Stimulated activated CD8-positive, alpha-beta memory T cell treated with anti-CD3 and anti-CD28 coated beads, Interleukin-7, amount 100 ng/mL, for 48 hours (primary cell): ENCODE results near the gene HOXC9.

Experiments used
- DNase-seq, 2 donors: peaks; one replicate each; pipeline ENCODE4 v3.0.0-alpha.2; 2020; ENCODE audit warnings: low read depth in 1 of 2; ENCODE audit errors: extremely low read depth in 1 of 2

Gene HOXC9

DNA sequence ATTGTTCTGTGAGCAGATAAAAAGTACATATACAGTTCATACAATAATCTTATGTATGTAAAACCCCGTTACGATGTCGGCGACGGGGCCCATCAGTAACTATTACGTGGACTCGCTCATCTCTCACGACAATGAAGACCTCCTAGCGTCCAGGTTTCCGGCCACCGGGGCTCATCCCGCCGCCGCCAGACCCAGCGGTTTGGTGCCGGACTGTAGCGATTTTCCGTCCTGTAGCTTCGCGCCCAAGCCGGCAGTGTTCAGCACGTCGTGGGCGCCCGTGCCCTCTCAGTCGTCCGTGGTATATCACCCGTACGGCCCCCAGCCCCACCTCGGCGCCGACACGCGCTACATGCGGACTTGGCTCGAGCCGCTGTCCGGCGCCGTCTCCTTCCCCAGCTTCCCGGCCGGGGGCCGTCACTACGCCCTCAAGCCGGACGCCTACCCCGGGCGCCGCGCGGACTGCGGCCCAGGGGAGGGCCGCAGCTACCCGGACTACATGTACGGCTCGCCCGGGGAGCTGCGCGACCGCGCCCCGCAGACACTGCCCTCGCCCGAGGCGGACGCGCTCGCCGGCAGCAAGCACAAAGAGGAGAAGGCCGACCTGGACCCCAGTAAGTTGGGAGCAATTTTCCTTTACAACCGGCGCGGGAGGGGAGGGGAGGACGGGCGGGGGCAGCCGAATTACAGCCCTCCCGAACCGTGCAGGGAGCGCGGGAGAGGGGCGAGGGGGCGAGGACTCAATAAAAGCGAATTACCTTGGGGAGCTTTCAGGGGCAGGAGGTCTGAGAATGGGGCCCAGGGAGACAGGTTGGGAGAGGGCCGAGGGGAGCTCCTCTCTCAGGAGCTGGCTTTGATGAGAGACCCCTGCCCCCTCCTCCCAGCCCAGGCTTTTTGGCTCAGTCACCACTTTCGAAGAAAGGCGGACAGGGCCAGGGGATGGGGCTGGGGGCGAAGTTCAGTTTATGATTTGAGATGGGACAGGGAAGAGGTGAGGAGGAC lies at the start of gene HOXC9:
Gene HOXC9 (plus strand): TSS at position 46 of the 999 bp plus-strand sequence. CDS start 28 bp downstream, at position 74.
- no peak for DNase-seq

DNA sequence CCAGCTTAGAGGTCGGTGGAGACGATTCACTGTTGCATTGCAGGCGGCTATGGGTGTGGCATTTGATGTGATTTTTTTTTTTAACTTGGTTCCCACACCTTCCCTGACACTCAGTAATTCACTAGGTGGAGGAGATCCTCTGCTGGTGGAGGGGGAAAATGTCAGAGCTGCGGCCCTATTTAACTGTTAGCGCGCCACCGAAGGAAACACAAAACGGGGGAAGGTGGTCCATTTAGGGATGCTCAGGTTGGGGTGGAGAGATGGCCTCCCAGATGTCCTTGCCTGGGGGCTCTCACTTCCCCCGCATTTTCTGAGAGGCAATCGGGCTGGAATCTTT lies 49.6 kb upstream of the HOXC9 start:
- DNase-seq, result no peak

DNA sequence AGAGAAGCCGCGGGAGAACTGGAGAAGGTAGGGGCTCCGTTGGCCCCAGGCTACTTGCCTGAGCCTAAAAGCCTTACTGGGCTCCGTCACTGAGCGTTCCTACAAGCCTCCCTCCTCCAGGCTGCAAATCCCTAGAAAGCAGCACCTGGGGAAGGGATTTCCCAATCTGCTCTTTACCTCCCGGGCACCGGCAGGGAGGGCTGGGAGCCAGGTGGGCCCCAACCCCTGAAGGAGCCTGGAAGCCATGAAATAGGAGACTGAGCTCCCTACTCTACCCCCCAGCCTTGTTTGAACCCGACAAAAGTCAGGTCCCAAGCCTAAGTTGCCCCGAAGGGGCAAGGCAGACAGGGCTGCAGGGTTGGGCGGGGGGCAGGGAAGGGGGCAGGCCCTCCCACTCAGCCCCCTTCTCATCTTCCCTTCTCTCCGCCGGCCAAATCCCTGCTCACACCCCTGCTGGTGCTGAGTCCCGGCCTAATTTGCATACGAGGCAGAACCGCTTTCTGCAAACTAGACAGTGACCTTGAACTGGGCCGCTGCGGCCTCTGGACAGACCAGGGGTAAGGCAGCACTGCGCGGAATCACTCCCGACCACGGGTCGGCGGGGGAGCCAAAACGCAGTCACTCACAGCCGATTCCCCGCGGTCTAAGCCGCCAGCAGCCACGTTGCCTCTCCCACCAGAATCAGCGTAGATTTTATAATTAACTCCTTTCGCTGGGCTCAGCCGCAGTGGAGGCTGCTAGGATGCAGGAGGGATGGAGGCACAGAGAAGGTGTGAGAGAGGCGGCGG lies 49.0 kb upstream of the HOXC9 start:
- no peak for DNase-seq

DNA sequence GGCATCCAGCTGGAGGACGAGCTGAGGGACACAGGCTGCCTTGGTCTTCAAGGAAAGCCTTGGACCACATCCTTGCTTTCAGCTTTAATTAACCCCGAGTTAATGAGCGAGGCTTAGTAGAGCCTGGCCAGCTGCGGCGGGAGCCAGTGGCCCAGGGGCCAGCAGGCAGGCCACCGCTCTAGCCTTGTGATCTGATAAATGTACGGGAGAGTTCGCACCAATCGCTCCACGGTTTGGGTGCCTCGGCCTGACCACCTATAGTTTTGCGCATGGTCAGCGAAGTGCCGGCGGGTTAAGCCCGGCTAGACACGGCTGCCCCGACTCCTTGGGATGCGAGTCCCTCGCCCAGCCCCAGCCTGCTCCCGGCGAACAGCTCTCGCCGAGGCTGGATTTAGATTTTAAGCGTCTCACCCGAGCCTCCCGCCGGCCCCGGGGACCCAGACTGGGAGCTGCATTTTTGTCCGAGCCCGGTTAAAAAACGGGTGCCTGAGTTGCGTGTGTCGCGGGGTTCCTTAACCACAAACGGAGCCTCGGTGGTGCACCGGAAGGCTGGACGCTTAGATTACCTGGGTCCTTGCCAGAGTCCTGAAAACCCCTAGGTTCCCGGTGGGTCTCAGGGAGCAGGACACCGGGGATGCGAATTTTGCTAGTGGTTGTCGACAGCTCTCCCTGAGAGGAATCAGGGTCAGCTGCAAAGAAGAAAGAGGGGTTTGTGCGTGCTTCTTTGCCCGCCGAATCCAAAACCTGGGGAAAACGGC lies 48.2 kb upstream of the HOXC9 start:
- DNase-seq, result no peak

DNA sequence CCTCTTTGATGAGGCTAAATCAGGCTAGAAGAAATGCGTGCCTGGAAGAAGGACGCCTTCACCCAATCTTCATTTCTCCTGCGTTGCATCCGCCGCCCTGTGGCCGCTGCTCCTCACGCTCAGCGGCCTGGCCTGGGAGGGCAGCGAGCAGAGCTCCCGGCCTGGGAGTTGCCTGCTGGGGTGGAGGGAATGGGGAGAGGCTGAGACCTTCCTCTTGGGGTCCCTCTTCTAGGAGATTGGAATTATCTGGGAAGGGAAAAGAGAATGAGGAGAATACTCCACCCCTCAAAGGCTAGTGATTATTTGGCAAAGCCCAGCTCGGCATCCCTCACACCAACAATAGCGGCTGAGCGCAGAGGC lies 47.6 kb upstream of the HOXC9 start:
- no peak for DNase-seq

DNA sequence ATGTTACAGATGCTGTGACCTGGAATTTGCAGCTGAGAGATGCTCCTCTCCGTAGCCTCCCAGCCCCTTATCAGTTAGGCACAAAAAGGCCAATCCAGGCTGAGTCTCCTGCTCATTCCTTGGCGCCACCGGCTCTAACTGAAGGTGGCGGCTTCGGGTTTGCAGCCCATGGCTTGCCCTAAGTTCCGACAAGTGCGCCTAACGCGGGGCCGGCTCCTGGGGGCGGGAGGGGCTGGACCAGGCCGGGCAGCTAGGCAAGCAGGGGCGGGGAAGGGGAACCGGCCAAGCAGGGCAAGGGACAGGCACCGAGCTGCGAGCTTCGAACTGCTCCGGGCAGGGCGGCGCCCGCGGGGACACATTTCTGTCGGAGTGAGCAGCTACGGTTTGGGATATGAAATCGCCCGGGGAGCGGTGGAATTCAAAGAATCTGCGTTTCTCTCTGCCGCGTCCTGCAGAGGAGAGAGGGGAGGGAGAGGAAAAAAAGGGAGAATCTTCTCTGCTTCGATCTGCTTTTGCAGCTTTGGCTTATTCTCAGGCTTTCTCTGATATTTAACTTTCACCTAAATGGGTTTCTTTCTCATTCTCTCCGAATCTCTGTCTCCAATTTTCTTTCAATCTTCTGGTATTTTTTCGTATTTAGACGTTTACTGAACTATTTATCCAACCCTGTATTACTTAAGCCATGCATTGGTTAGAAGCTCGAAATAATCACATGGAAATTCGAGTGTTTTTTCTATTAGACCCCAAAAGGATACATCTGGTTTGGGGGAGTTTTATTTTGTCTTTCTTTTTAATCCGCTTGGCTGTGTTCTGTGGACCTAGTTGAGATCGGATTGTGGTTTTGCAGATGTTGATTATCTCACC lies 46.9 kb upstream of the HOXC9 start:
- DNase-seq, result no peak

- no peak for DNase-seq
These were observed 45.9 kb upstream of the HOXC9 start for GRCh38 chr12:53953831-53954693.

GRCh38 chr12:53954694-53955035 lies 45.3 kb upstream of the HOXC9 start, which contains the start of gene HOXC12:
Gene HOXC12, plus strand, starts transcription at chr12:53954903. Its CDS starts 27 bp downstream, at chr12:53954930.
- no peak for DNase-seq

DNA sequence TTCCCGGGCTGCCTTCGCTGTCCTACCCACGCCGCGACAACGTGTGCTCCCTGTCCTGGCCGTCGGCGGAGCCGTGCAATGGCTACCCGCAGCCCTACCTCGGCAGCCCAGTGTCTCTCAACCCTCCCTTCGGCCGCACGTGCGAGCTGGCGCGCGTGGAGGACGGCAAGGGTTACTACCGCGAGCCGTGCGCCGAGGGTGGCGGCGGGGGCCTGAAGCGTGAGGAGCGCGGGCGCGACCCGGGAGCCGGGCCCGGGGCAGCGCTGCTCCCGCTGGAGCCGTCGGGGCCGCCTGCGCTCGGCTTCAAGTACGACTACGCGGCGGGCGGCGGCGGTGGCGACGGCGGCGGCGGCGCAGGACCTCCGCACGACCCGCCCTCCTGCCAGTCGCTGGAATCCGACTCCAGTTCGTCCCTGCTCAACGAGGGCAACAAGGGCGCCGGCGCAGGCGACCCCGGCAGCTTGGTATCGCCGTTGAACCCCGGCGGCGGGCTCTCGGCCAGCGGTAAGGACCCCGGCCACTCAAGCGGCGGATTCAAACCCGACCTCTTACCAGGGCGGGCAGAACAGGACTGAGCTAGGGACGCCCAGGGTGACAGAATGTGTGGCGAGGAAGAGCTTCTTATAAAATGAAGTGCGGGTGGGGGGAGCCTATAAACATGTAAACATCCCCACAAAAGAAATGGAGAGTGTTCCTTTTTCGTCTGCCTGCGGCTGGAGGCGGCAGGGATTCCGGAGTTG lies 44.8 kb upstream of the HOXC9 start:
- no peak for DNase-seq

DNA sequence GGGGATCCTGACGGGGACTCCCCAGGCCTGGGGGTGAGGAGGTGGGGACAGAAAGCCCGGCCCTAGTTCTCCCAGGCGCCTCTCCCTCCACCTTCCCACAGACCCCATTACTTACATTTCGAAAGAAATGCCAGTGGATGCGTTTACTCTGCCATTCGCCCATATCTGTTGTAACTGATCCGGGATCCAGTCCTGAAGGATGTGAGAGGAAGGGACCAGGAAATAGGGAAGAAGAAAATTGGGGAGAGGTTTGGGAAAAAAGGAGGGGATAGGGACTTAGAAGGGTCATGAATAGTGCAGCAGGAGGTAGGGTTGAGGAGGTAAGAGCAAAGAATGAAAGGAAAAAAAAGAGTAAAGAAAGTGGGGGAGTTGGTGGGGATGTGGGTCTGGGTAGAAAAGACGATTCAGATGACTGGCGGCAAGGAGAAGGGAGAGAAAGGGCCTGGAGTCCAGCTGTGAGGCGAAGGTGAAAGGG lies 44.1 kb upstream of the HOXC9 start:
- no peak for DNase-seq

- DNase-seq, result no peak
These were observed 43.6 kb upstream of the HOXC9 start for GRCh38 chr12:53956251-53956887.

DNA sequence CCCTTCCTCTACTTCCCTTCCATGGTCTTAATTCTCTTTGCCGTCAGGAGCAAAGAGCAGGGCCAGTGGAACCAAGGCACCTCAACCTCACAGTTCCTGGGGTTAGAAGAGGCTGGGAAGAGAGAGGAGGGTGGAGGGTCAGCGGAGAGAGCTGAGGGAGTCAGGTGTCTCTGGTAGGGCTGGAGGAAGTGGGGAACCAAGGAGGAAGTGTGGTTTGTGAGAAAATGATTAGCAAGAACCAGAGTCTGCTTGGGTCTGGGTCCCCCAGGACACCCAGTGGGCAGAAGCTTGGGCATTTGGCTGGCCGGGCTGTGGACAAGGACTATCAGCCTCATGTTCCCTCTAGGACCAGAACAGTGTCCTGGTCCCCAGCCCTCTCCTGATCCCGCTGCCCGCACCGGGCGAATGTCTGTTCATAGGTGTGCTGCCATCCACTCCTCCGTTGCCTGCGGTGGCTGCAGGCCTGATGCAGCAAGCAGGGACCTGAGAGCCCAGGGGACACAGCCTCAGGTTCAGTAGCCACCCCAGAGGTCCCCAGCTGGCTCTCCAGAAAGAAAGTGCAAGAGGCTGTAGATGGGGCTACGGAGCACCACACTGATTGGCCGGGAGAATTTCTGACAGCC lies 42.9 kb upstream of the HOXC9 start:
- DNase-seq, result no peak

DNA sequence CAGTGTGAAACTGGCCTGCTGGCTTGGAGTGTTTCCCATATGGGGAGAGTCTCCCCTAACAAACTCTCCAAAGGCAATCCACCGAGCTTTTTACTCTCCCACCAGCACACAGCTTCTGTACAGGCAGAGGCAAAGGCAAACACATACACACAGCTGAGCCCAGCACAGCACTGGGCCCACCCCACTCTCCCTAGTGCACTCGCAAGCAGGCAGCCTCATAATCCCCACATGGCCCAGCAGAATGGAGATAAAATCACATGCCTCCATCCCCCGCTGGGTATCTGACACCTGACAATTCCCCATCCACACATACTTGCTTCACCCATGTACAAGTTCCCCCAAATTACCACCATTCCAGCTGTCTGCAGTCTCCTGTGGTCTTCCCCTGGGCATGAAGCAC lies 41.8 kb upstream of the HOXC9 start:
- DNase-seq, result no peak

GRCh38 chr12:53959314-53959713 lies 40.6 kb upstream of the HOXC9 start:
- no peak for DNase-seq

DNA sequence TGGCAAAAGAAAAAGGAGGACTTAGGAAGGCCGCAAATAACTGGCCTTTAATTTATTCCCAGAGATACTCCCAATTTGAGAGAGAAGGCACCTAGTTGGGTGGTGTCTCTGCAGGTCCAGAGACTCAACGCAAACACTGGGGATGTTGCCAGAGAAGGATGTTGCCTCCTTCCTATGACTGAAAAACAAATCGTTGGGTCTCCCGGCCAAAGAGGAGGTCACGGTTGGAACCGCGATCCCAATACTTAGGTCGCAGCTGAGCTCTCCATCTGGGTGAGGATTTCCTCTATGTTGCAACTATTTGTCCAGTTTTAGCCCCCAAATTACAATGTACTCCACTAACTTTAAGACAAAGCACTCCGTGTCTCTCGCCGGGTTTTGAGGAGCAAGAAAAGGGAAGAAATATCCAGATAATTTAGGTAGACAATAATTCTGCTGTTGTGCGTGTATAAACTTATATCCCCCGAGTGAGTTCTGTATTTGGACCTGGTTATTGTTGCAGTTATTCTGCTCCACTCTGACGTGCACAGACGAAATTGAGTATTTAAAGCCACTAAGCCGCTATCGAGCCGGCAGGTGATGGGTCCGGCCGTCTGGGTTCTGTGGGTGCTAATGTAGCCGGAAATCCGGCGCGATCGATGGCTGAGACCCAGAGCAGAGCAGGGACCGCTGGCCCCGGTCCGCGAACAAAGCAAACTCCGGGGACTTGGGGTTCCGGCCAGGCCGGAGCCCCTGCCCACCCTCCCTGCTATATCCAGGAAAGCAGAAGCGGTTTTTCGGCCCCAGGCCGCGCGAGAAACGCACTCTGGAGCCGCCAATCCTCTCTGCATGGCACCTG lies 39.6 kb upstream of the HOXC9 start:
- no peak for DNase-seq

GRCh38 chr12:53961025-53961761 lies 38.8 kb upstream of the HOXC9 start:
- DNase-seq, result no peak
